Keratinocyte (primary cell): ENCODE results near the gene TTC16. TPM values are rescaled to one million over a fixed set of nuclear protein-coding genes. Genes with fewer than 3 reads are reported as not detected.

Experiments used
- DNase-seq: peaks from one replicate; pipeline ENCODE4 v3.0.0-alpha.2; 2011; ENCODE audit warnings: low read depth, missing footprints, low spot score
- FAIRE-seq: peaks from 2 replicates; lab custom pipeline; 2011; peaks lifted over from hg19 to GRCh38; lab: Jason Lieb, UNC
- H2AFZ ChIP-seq: 2 replicates; pipeline ENCODE4 v1.6.0; 2012; ENCODE audit warnings: low read length, control low read depth, inconsistent platforms; ENCODE audit not compliant: control insufficient read depth
- H3K27ac ChIP-seq: 2 replicates; pipeline ENCODE4 v1.5.1; 2011; ENCODE audit warnings: low read length; ENCODE audit not compliant: control insufficient read depth, insufficient read depth
- H3K27me3 ChIP-seq: 3 replicates; pipeline ENCODE4 v1.6.0; 2011; ENCODE audit warnings: low read length; ENCODE audit not compliant: control insufficient read depth, insufficient read depth; ENCODE audit errors: extremely low read depth
- H3K36me3 ChIP-seq, 2 experiments: 2 replicates in 1 of 2; 3 replicates in 1 of 2; pipeline ENCODE4 v1.5.1; 2011; ENCODE audit warnings: low read length in 2 of 2, mild to moderate bottlenecking in 1 of 2; ENCODE audit not compliant: control insufficient read depth in 2 of 2, insufficient read depth in 2 of 2; ENCODE audit errors: extremely low read depth in 1 of 2
- H3K4me1 ChIP-seq: 3 replicates; pipeline ENCODE4 v1.5.1; 2011; ENCODE audit warnings: low read length; ENCODE audit not compliant: control insufficient read depth, insufficient read depth; ENCODE audit errors: extremely low read depth
- H3K4me2 ChIP-seq: 3 replicates; pipeline ENCODE4 v1.6.0; 2011; ENCODE audit warnings: low read depth, low read length; ENCODE audit not compliant: control insufficient read depth, insufficient read depth; ENCODE audit errors: extremely low read depth
- H3K4me3 ChIP-seq, 3 experiments: fragments of 200-600 bp in 1 of 3; sonication (generic) in 1 of 3; 2 replicates in 2 of 3; 3 replicates in 1 of 3; pipeline ENCODE4 v1.5.1; 2011 to 2016; ENCODE audit warnings: low read length in 3 of 3, mild to moderate bottlenecking in 3 of 3, control low read depth in 2 of 3, inconsistent platforms in 1 of 3, low read depth in 1 of 3, mixed read lengths in 1 of 3, mixed run types in 1 of 3, moderate library complexity in 1 of 3; ENCODE audit not compliant: control insufficient read depth in 2 of 3, insufficient read depth in 2 of 3; ENCODE audit errors: extremely low read depth in 1 of 3
- H3K79me2 ChIP-seq: 2 replicates; pipeline ENCODE4 v1.6.0; 2012; ENCODE audit warnings: low read length; ENCODE audit not compliant: control insufficient read depth, insufficient read depth
- H3K9ac ChIP-seq: 3 replicates; pipeline ENCODE4 v1.6.0; 2011; ENCODE audit warnings: low read length; ENCODE audit not compliant: control insufficient read depth, insufficient read depth; ENCODE audit errors: extremely low read depth
- H3K9me1 ChIP-seq: 3 replicates; pipeline ENCODE4 v1.6.0; 2011; ENCODE audit warnings: low read length; ENCODE audit not compliant: control insufficient read depth, insufficient read depth; ENCODE audit errors: extremely low read depth
- H3K9me3 ChIP-seq: 2 replicates; pipeline ENCODE4 v1.5.1; 2012; ENCODE audit warnings: low read depth, low read length; ENCODE audit not compliant: control insufficient read depth
- H4K20me1 ChIP-seq: 3 replicates; pipeline ENCODE4 v1.6.0; 2011; ENCODE audit warnings: low read length; ENCODE audit not compliant: control insufficient read depth, insufficient read depth; ENCODE audit errors: extremely low read depth
- EZH2 ChIP-seq: IDR thresholded peaks from one replicate; pipeline ENCODE4 v1.6.1; 2012; ENCODE audit warnings: inconsistent platforms, mild to moderate bottlenecking, low read length, moderate library complexity
- dilution Hi-C: fragments of 300-500 bp; cut with MboI; formaldehyde crosslinking; loops from one replicate; pipeline ENCODE4 v1.7.0; 2020; ENCODE audit warnings: low sequenced_read_pairs; ENCODE audit not compliant: extremely low pct_ligation_motif_present
- polyA plus RNA-seq, 5 experiments: library from polyadenylated mRNA; depleted of rRNA in 3 of 5; stranded (reverse) in 3 of 5; stranded (forward) in 1 of 5; unstranded in 1 of 5; fragments of >200 nt; gene quantifications; 1 replicate in 1 of 5; 2 replicates in 3 of 5; 3 replicates in 1 of 5; pipeline versions ENCODE4 v1.2.1 to v1.2.3, GENCODE V29; 2011 to 2012; ENCODE audit warnings: missing spikeins in 2 of 5, low read depth in 1 of 5, low replicate concordance in 1 of 5
- TF ChIP-seq, protein P1 (sequence below), 3 experiments: IDR thresholded peaks in 1 of 3; conservative IDR thresholded peaks in 1 of 3; optimal IDR thresholded peaks in 1 of 3; 2 replicates in 2 of 3; 3 replicates in 1 of 3; pipeline versions ENCODE3 to v1.5.1; 2011; ENCODE audit warnings: low read length in 3 of 3, mild to moderate bottlenecking in 3 of 3, moderate library complexity in 2 of 3, control low read depth in 1 of 3, inconsistent platforms in 1 of 3; ENCODE audit not compliant: insufficient read depth in 2 of 3; ENCODE audit errors: extremely low read depth in 1 of 3

TTC16 gene
- polyA plus RNA-seq, 1 donor (not counting 4 experiments of a cell fraction or from before 2014, with no cell fraction given) = not detected

DNA sequence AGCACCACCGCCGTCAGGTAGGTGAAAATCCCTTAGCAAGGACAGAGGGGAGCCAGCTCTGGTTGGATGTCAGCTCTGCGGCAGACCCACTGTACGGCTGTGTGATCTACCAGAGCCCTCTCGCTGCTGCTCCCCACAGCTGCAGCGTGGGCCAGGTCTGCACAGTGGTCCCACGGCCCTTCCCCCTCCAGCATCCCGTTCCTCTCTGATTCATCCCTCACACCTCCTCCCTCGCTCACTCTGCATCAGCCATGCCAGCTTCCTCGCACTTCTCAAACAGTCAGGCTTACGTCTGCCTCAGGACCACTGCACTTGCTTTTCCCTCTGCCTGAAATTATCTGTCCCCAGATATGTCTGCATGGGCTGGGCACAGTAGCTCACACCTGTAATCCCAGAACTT is 35.7 kb upstream of the TTC16 start:
- no peak for DNase-seq
- H3K27ac ChIP-seq = no peak overlapping the region
- no peaks in the 10 kb centered on the region for H3K27me3 ChIP-seq
- H3K36me3 ChIP-seq = peaks cover 28 to 41% of the 10 kb centered on the region in 2 experiments
- H4K20me1 ChIP-seq = no peaks in the 10 kb centered on the region
- H3K79me2 ChIP-seq = no peaks in the 10 kb centered on the region
- no peak for TF ChIP-seq EZH2
- TF ChIP-seq, protein P1, sequence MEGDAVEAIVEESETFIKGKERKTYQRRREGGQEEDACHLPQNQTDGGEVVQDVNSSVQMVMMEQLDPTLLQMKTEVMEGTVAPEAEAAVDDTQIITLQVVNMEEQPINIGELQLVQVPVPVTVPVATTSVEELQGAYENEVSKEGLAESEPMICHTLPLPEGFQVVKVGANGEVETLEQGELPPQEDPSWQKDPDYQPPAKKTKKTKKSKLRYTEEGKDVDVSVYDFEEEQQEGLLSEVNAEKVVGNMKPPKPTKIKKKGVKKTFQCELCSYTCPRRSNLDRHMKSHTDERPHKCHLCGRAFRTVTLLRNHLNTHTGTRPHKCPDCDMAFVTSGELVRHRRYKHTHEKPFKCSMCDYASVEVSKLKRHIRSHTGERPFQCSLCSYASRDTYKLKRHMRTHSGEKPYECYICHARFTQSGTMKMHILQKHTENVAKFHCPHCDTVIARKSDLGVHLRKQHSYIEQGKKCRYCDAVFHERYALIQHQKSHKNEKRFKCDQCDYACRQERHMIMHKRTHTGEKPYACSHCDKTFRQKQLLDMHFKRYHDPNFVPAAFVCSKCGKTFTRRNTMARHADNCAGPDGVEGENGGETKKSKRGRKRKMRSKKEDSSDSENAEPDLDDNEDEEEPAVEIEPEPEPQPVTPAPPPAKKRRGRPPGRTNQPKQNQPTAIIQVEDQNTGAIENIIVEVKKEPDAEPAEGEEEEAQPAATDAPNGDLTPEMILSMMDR (optimal IDR thresholded peaks at IDR 0.05 in 1 of 3, IDR thresholded peaks at IDR 0.05 in 1 of 3, conservative IDR thresholded peaks at IDR 0.05 in 1 of 3; ENCODE audit: extremely low read depth in 1 of 3, insufficient read depth in 2 of 3, low read length in 3 of 3) = no peak
- no peaks in the 10 kb centered on the region for H3K9me1 ChIP-seq
- dilution Hi-C loops = no loop called here
- H3K4me1 ChIP-seq = no peaks in the 10 kb centered on the region
- H3K4me2 ChIP-seq = no peak overlapping the region
- H3K9me3 ChIP-seq = no peaks in the 10 kb centered on the region
- FAIRE-seq = no peak
- H3K9ac ChIP-seq = no peak overlapping the region
- H3K4me3 ChIP-seq = no peak overlapping the region
- H2AFZ ChIP-seq = no peak overlapping the region

DNA sequence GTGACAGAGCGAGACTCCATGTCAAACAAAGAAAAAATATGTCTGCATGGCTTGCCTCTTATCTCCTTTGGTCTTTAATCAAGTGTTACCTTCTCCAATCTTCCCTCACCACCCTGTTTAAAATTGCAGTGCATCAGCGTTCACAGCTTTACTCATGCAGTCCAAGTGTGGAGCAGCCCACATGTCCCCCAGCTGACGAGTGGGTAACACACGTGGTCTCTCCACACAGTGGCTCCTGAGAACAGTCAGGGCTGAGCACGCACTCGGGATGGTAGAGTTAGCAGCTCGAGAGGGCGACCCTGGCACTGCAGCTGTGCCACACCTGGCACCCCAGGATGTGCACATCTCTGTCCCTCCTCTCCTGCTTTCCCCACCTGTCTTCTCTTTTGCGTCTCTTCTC is 35.0 kb upstream of the TTC16 start:
- no peaks in the 10 kb centered on the region for H4K20me1 ChIP-seq
- no peak overlapping the region for H3K4me2 ChIP-seq
- no peak overlapping the region for H3K4me3 ChIP-seq
- no peaks in the 10 kb centered on the region for H3K27me3 ChIP-seq
- no peaks in the 10 kb centered on the region for H3K9me1 ChIP-seq
- H2AFZ ChIP-seq = no peak overlapping the region
- H3K36me3 ChIP-seq = peaks cover 22 to 35% of the 10 kb centered on the region in 2 experiments
- FAIRE-seq = no peak
- no peak overlapping the region for H3K27ac ChIP-seq
- dilution Hi-C loops = no loop called here
- H3K4me1 ChIP-seq = no peaks in the 10 kb centered on the region
- no peak overlapping the region for H3K9ac ChIP-seq
- H3K9me3 ChIP-seq = no peaks in the 10 kb centered on the region
- no peaks in the 10 kb centered on the region for H3K79me2 ChIP-seq
- TF ChIP-seq EZH2 = no peak
- TF ChIP-seq, protein P1 (optimal IDR thresholded peaks at IDR 0.05 in 1 of 3, IDR thresholded peaks at IDR 0.05 in 1 of 3, conservative IDR thresholded peaks at IDR 0.05 in 1 of 3; ENCODE audit: extremely low read depth in 1 of 3, insufficient read depth in 2 of 3, low read length in 3 of 3) = no peak
- no peak for DNase-seq
